Lower leg skin (tissue), 4 donors: ENCODE measurements around the gene SLC28A3. TPM values are rescaled to one million over a fixed set of nuclear protein-coding genes. Genes with fewer than 3 reads are reported as not detected.

Experiments used
- DNase-seq, 2 donors: peaks; one replicate each; pipeline ENCODE4 v3.0.0-alpha.2; 2019; ENCODE audit warnings: low spot score in 2 of 2
- H3K4me3 ChIP-seq: fragments of 200-600 bp; sonication (generic); 2 replicates; pipeline ENCODE4 v1.5.1; 2017; ENCODE audit warnings: mild to moderate bottlenecking, low read depth; ENCODE audit not compliant: poor library complexity, severe bottlenecking
- CTCF ChIP-seq, 3 donors: fragments of 450-650 bp; IDR thresholded peaks; one replicate each; pipeline ENCODE4 v1.5.1; 2016; ENCODE audit warnings: antibody characterized with exemption in 3 of 3, mild to moderate bottlenecking in 3 of 3, moderate library complexity in 2 of 3
- POLR2A ChIP-seq, 2 donors: fragments of 450-650 bp; IDR thresholded peaks; one replicate each; pipeline ENCODE4 v1.6.1; 2016 to 2017; ENCODE audit warnings: antibody characterized with exemption in 2 of 2, mild to moderate bottlenecking in 1 of 2, moderate library complexity in 1 of 2
- WGBS, 2 donors: methylation state at CpG; one replicate each; pipeline ENCODE4 v1.1.5; 2018; 5-methylcytosine and 5-hydroxymethylcytosine counted together
- intact Hi-C: fragments of 100-400 bp; cut with DNase I; formaldehyde crosslinking; loops from one replicate; pipeline ENCODE4 v1.15.0; 2023; ENCODE audit warnings: low total_unique reads
- total RNA-seq, 4 donors: library from RNA; depleted of rRNA; stranded (reverse); fragments of >200 nt; gene quantifications; one replicate each; pipeline ENCODE4 v1.1.0, GENCODE V29; 2016

The SLC28A3 gene
- total RNA-seq, 4 donors from 2014 or later: 9.5 to 19.0 (median 13.6) TPM

- no peak for TF ChIP-seq CTCF (IDR thresholded peaks at IDR 0.05)
- no peak for TF ChIP-seq POLR2A (IDR thresholded peaks at IDR 0.05)
- WGBS, 2 donors: 90 to 91% methylated on average over 4 of the region's 4 CpGs
Observed at GRCh38 chr9:84235511-84235910, 105.0 kb downstream of the SLC28A3 start.

GRCh38 chr9:84230355-84231145, 110.0 kb downstream of the SLC28A3 start:
- TF ChIP-seq CTCF (IDR thresholded peaks at IDR 0.05) (no peak), POLR2A (IDR thresholded peaks at IDR 0.05) (no peak)
- WGBS, 2 donors: 46 to 47% methylated on average over 6 of the region's 6 CpGs
- no peak overlapping the region for H3K4me3 ChIP-seq
- intact Hi-C loops: no loop called here
- no peak for DNase-seq

More at GRCh38 chr9:84235511-84235910, 105.0 kb downstream of the SLC28A3 start:
- intact Hi-C loops: no loop called here
- no peak overlapping the region for H3K4me3 ChIP-seq
- no peak for DNase-seq

- no peak overlapping the region for H3K4me3 ChIP-seq
- WGBS, 2 donors: 74 to 75% methylated on average over 4 of the region's 4 CpGs
- intact Hi-C loops: no loop called here
- no peak for DNase-seq
- TF ChIP-seq CTCF (IDR thresholded peaks at IDR 0.05) (no peak), POLR2A (IDR thresholded peaks at IDR 0.05) (no peak)
Observed at GRCh38 chr9:84229191-84229590, 111.4 kb downstream of the SLC28A3 start.

DNA sequence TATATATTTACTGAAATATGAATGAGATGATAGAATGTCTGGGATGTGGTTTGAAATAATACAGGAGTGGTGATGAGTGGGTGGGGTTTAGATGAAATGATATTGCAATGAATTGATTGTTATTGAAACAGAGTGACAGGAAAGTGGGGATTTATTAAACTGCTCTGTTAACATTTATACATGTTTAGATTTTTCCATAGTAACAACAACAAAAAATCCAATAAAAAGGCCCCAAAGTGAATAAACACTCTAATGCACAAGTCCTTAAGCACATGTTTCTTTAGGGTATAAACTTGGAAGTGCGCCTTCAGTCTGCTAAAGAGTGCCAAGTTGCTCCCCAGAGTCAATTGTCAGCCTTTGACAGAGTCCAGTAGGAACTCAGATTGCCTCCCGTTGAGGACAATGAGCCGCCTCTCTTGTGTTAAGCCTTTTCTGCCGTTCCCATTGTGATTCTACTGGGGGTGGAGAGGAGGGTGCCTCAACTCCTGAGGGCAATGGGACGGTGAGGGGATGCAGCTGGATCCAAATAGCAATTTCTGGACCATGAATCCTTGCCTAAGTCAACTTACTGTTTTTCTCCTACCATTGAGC, 112.3 kb downstream of the SLC28A3 start:
- no peak overlapping the region for H3K4me3 ChIP-seq
- TF ChIP-seq CTCF (IDR thresholded peaks at IDR 0.05) (no peak), POLR2A (IDR thresholded peaks at IDR 0.05) (no peak)
- intact Hi-C loops: no loop called here
- no peak for DNase-seq
- WGBS, 2 donors: 59 to 75% methylated on average over 5 of the region's 5 CpGs

DNA sequence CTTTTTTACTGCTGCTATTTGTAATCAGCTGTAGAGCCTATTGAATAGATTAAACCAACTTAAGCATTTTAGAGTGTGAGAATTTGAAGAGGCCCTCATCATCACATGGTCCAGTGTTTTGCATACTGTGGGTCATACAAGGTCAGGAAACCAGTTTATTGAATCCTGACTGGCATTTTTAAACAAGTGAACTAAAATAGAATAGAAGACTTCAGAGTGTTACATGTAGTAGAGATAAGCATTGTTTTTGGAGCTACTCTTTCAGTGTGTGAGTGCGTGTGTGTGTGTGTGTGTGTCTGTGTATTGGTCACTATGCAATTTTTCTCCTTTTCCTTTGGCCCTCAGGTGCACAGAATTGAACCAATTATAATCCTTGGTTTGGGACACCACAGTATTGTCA, 114.4 kb downstream of the SLC28A3 start:
- TF ChIP-seq CTCF (IDR thresholded peaks at IDR 0.05) (no peak), POLR2A (IDR thresholded peaks at IDR 0.05) (no peak)
- no peak overlapping the region for H3K4me3 ChIP-seq
- no peak for DNase-seq
- intact Hi-C loops: no loop called here
- WGBS, 2 donors: 61 to 86% methylated on average over 1 of the region's 1 CpG
